ENCODE data around the gene ADGRB3.

The ADGRB3 gene

GRCh38 chr6:69181964-69182363, 546.9 kb downstream of the ADGRB3 start:
- Histone ChIP-seq H3K9me3 (ENCODE audit: control insufficient read depth in 1 of 2, low read length in 2 of 2) (no peaks in the 10 kb centered on the region), H3K4me1 (ENCODE audit: control insufficient read depth in 1 of 2, insufficient read depth in 2 of 2, low read length in 2 of 2) (no peaks in the 10 kb centered on the region), H3K27me3 (ENCODE audit: low read depth, low read length) (no peaks in the 10 kb centered on the region), H3K27ac (ENCODE audit: low read length) (no peak overlapping the region), H3K36me3 (ENCODE audit: control insufficient read depth in 1 of 2, insufficient read depth in 2 of 2, low read length in 2 of 2) (no peaks in the 10 kb centered on the region), H3K4me3 (ENCODE audit: low read depth in 1 of 2, low read length in 2 of 2) (no peak overlapping the region)

- no peak overlapping the region for H3K27ac ChIP-seq (ENCODE audit: low read length)
- no peaks in the 10 kb centered on the region for H3K27me3 ChIP-seq (ENCODE audit: low read depth, low read length)
- H3K4me1 ChIP-seq (ENCODE audit: control insufficient read depth in 1 of 2, insufficient read depth in 2 of 2, low read length in 2 of 2): no peaks in the 10 kb centered on the region
- H3K9me3 ChIP-seq (ENCODE audit: control insufficient read depth in 1 of 2, low read length in 2 of 2): no peaks in the 10 kb centered on the region
- H3K36me3 ChIP-seq (ENCODE audit: control insufficient read depth in 1 of 2, insufficient read depth in 2 of 2, low read length in 2 of 2): no peaks in the 10 kb centered on the region
- H3K4me3 ChIP-seq (ENCODE audit: low read depth in 1 of 2, low read length in 2 of 2): no peak overlapping the region
These were observed 550.2 kb downstream of the ADGRB3 start for GRCh38 chr6:69185276-69185675.

GRCh38 chr6:69202768-69203167, 567.7 kb downstream of the ADGRB3 start:
- Histone ChIP-seq H3K4me1 (ENCODE audit: control insufficient read depth in 1 of 2, insufficient read depth in 2 of 2, low read length in 2 of 2) (no peaks in the 10 kb centered on the region), H3K36me3 (ENCODE audit: control insufficient read depth in 1 of 2, insufficient read depth in 2 of 2, low read length in 2 of 2) (no peaks in the 10 kb centered on the region), H3K4me3 (ENCODE audit: low read depth in 1 of 2, low read length in 2 of 2) (no peak overlapping the region), H3K27me3 (ENCODE audit: low read depth, low read length) (no peaks in the 10 kb centered on the region), H3K27ac (ENCODE audit: low read length) (no peak overlapping the region), H3K9me3 (ENCODE audit: control insufficient read depth in 1 of 2, low read length in 2 of 2) (no peaks in the 10 kb centered on the region)

GRCh38 chr6:69216127-69216526, 581.0 kb downstream of the ADGRB3 start:
- H3K4me3 ChIP-seq (ENCODE audit: low read depth in 1 of 2, low read length in 2 of 2): no peak overlapping the region
- H3K27ac ChIP-seq (ENCODE audit: low read length): no peak overlapping the region
- no peaks in the 10 kb centered on the region for H3K27me3 ChIP-seq (ENCODE audit: low read depth, low read length)

GRCh38 chr6:69217343-69217742, 582.3 kb downstream of the ADGRB3 start:
- H3K4me1 ChIP-seq (ENCODE audit: control insufficient read depth in 1 of 2, insufficient read depth in 2 of 2, low read length in 2 of 2): no peaks in the 10 kb centered on the region
- no peaks in the 10 kb centered on the region for H3K9me3 ChIP-seq (ENCODE audit: control insufficient read depth in 1 of 2, low read length in 2 of 2)
- H3K4me3 ChIP-seq (ENCODE audit: low read depth in 1 of 2, low read length in 2 of 2): no peak overlapping the region
- H3K27ac ChIP-seq (ENCODE audit: low read length): no peak overlapping the region
- H3K36me3 ChIP-seq (ENCODE audit: control insufficient read depth in 1 of 2, insufficient read depth in 2 of 2, low read length in 2 of 2): no peaks in the 10 kb centered on the region
- no peaks in the 10 kb centered on the region for H3K27me3 ChIP-seq (ENCODE audit: low read depth, low read length)

More at GRCh38 chr6:69216127-69216526, 581.0 kb downstream of the ADGRB3 start:
- no peaks in the 10 kb centered on the region for H3K9me3 ChIP-seq (ENCODE audit: control insufficient read depth in 1 of 2, low read length in 2 of 2)
- H3K36me3 ChIP-seq (ENCODE audit: control insufficient read depth in 1 of 2, insufficient read depth in 2 of 2, low read length in 2 of 2): no peaks in the 10 kb centered on the region
- no peaks in the 10 kb centered on the region for H3K4me1 ChIP-seq (ENCODE audit: control insufficient read depth in 1 of 2, insufficient read depth in 2 of 2, low read length in 2 of 2)

GRCh38 chr6:69220375-69220774, 585.3 kb downstream of the ADGRB3 start:
- Histone ChIP-seq H3K36me3 (ENCODE audit: control insufficient read depth in 1 of 2, insufficient read depth in 2 of 2, low read length in 2 of 2) (no peaks in the 10 kb centered on the region), H3K4me3 (ENCODE audit: low read depth in 1 of 2, low read length in 2 of 2) (no peak overlapping the region), H3K4me1 (ENCODE audit: control insufficient read depth in 1 of 2, insufficient read depth in 2 of 2, low read length in 2 of 2) (no peaks in the 10 kb centered on the region), H3K27me3 (ENCODE audit: low read depth, low read length) (no peaks in the 10 kb centered on the region), H3K27ac (ENCODE audit: low read length) (no peak overlapping the region), H3K9me3 (ENCODE audit: control insufficient read depth in 1 of 2, low read length in 2 of 2) (no peaks in the 10 kb centered on the region)

GRCh38 chr6:69232008-69232407, 596.9 kb downstream of the ADGRB3 start:
- Histone ChIP-seq H3K27ac (ENCODE audit: low read length) (no peak overlapping the region), H3K4me3 (ENCODE audit: low read depth in 1 of 2, low read length in 2 of 2) (no peak overlapping the region), H3K4me1 (ENCODE audit: control insufficient read depth in 1 of 2, insufficient read depth in 2 of 2, low read length in 2 of 2) (no peaks in the 10 kb centered on the region), H3K36me3 (ENCODE audit: control insufficient read depth in 1 of 2, insufficient read depth in 2 of 2, low read length in 2 of 2) (no peaks in the 10 kb centered on the region), H3K27me3 (ENCODE audit: low read depth, low read length) (no peaks in the 10 kb centered on the region), H3K9me3 (ENCODE audit: control insufficient read depth in 1 of 2, low read length in 2 of 2) (no peaks in the 10 kb centered on the region)

GRCh38 chr6:69232496-69232895, 597.4 kb downstream of the ADGRB3 start:
- Histone ChIP-seq H3K27me3 (ENCODE audit: low read depth, low read length) (no peaks in the 10 kb centered on the region), H3K27ac (ENCODE audit: low read length) (no peak overlapping the region), H3K9me3 (ENCODE audit: control insufficient read depth in 1 of 2, low read length in 2 of 2) (no peaks in the 10 kb centered on the region), H3K36me3 (ENCODE audit: control insufficient read depth in 1 of 2, insufficient read depth in 2 of 2, low read length in 2 of 2) (no peaks in the 10 kb centered on the region), H3K4me3 (ENCODE audit: low read depth in 1 of 2, low read length in 2 of 2) (no peak overlapping the region), H3K4me1 (ENCODE audit: control insufficient read depth in 1 of 2, insufficient read depth in 2 of 2, low read length in 2 of 2) (no peaks in the 10 kb centered on the region)

- Histone ChIP-seq H3K36me3 (ENCODE audit: control insufficient read depth in 1 of 2, insufficient read depth in 2 of 2, low read length in 2 of 2) (no peaks in the 10 kb centered on the region), H3K9me3 (ENCODE audit: control insufficient read depth in 1 of 2, low read length in 2 of 2) (no peaks in the 10 kb centered on the region), H3K27me3 (ENCODE audit: low read depth, low read length) (no peaks in the 10 kb centered on the region), H3K27ac (ENCODE audit: low read length) (no peak overlapping the region), H3K4me3 (ENCODE audit: low read depth in 1 of 2, low read length in 2 of 2) (no peak overlapping the region), H3K4me1 (ENCODE audit: control insufficient read depth in 1 of 2, insufficient read depth in 2 of 2, low read length in 2 of 2) (no peaks in the 10 kb centered on the region)
These were observed 597.9 kb downstream of the ADGRB3 start for GRCh38 chr6:69232911-69233448.

- Histone ChIP-seq H3K4me3 (ENCODE audit: low read depth in 1 of 2, low read length in 2 of 2) (no peak overlapping the region), H3K4me1 (ENCODE audit: control insufficient read depth in 1 of 2, insufficient read depth in 2 of 2, low read length in 2 of 2) (no peaks in the 10 kb centered on the region), H3K27ac (ENCODE audit: low read length) (no peak overlapping the region), H3K36me3 (ENCODE audit: control insufficient read depth in 1 of 2, insufficient read depth in 2 of 2, low read length in 2 of 2) (no peaks in the 10 kb centered on the region), H3K27me3 (ENCODE audit: low read depth, low read length) (no peaks in the 10 kb centered on the region), H3K9me3 (ENCODE audit: control insufficient read depth in 1 of 2, low read length in 2 of 2) (no peaks in the 10 kb centered on the region)
These were observed 603.0 kb downstream of the ADGRB3 start for GRCh38 chr6:69238067-69238466.

- no peak overlapping the region for H3K4me3 ChIP-seq (ENCODE audit: low read depth in 1 of 2, low read length in 2 of 2)
- no peaks in the 10 kb centered on the region for H3K27me3 ChIP-seq (ENCODE audit: low read depth, low read length)
- H3K27ac ChIP-seq (ENCODE audit: low read length): no peak overlapping the region
- H3K4me1 ChIP-seq (ENCODE audit: control insufficient read depth in 1 of 2, insufficient read depth in 2 of 2, low read length in 2 of 2): no peaks in the 10 kb centered on the region
- no peaks in the 10 kb centered on the region for H3K36me3 ChIP-seq (ENCODE audit: control insufficient read depth in 1 of 2, insufficient read depth in 2 of 2, low read length in 2 of 2)
- no peaks in the 10 kb centered on the region for H3K9me3 ChIP-seq (ENCODE audit: control insufficient read depth in 1 of 2, low read length in 2 of 2)
These were observed 611.9 kb downstream of the ADGRB3 start for GRCh38 chr6:69246983-69247382.

GRCh38 chr6:69261010-69261409, 625.9 kb downstream of the ADGRB3 start:
- H3K4me3 ChIP-seq (ENCODE audit: low read depth in 1 of 2, low read length in 2 of 2): no peak overlapping the region
- H3K27me3 ChIP-seq (ENCODE audit: low read depth, low read length): no peaks in the 10 kb centered on the region
- H3K36me3 ChIP-seq (ENCODE audit: control insufficient read depth in 1 of 2, insufficient read depth in 2 of 2, low read length in 2 of 2): no peaks in the 10 kb centered on the region
- H3K27ac ChIP-seq (ENCODE audit: low read length): no peak overlapping the region
- no peaks in the 10 kb centered on the region for H3K4me1 ChIP-seq (ENCODE audit: control insufficient read depth in 1 of 2, insufficient read depth in 2 of 2, low read length in 2 of 2)
- H3K9me3 ChIP-seq (ENCODE audit: control insufficient read depth in 1 of 2, low read length in 2 of 2): no peaks in the 10 kb centered on the region

All from muscle layer of duodenum (tissue), 2 donors.